PC-3 (cell line): ENCODE results near the gene SFT2D1. TPM values are rescaled to one million over a fixed set of nuclear protein-coding genes. Genes with fewer than 3 reads are reported as not detected.

Source experiments
- ATAC-seq: fragments of 200-7000 bp; cut with Tn5 transposase; 2 replicates; pipeline ENCODE4 v1.9.1; 2020; ENCODE audit warnings: mild to moderate bottlenecking, moderate library complexity
- BruUV-seq: library from RNA; stranded (reverse); fragments of 400-500 nt; replicated peaks from 2 replicates; lab custom pipeline; 2021; lab: Mats Ljungman, UMichigan
- CTCF ChIA-PET: fragments of 300-600 bp; sonication (Branson Sonifier 250); formaldehyde crosslinking; loops from one replicate; lab custom pipeline; 2022; ENCODE audit warnings: antibody characterized with exemption; lab: Charles Lee
- POLR2A ChIA-PET: fragments of 300-600 bp; sonication (Branson Sonifier 250); formaldehyde crosslinking; loops from one replicate; lab custom pipeline; 2022; ENCODE audit warnings: antibody characterized with exemption; ENCODE audit not compliant: unreplicated experiment; lab: Charles Lee
- DNase-seq: peaks from one replicate; pipeline ENCODE4 v3.0.0-alpha.2; 2015
- H2AFZ ChIP-seq: fragments of 300-600 bp; sonication (generic); 2 replicates; pipeline ENCODE4 v1.6.0; 2016; ENCODE audit warnings: antibody characterized with exemption, low read length
- H3F3A ChIP-seq: fragments of 300-600 bp; sonication (generic); one replicate; pipeline ENCODE4 v1.6.0; 2017; ENCODE audit warnings: antibody characterized with exemption, low read length, control low read depth, mild to moderate bottlenecking; ENCODE audit not compliant: unreplicated experiment
- H3K27ac ChIP-seq: fragments of 300-600 bp; sonication (generic); 2 replicates; pipeline ENCODE4 v1.5.1; 2016; ENCODE audit warnings: mild to moderate bottlenecking, low read length
- H3K27me3 ChIP-seq: fragments of 300-600 bp; sonication (generic); 2 replicates; pipeline ENCODE4 v1.6.1; 2016; ENCODE audit warnings: low read length, mixed read lengths
- H3K36me3 ChIP-seq: fragments of 300-600 bp; sonication (generic); 2 replicates; pipeline ENCODE4 v1.6.1; 2016; ENCODE audit warnings: low read depth, mixed run types, low read length, mixed read lengths
- H3K4me1 ChIP-seq: fragments of 300-600 bp; sonication (generic); 2 replicates; pipeline ENCODE4 v1.5.1; 2016; ENCODE audit warnings: low read length; ENCODE audit not compliant: insufficient read depth
- H3K4me2 ChIP-seq: fragments of 300-600 bp; sonication (generic); 2 replicates; pipeline ENCODE4 v1.6.0; 2016; ENCODE audit warnings: low read length
- H3K4me3 ChIP-seq: fragments of 300-600 bp; sonication (generic); 2 replicates; pipeline ENCODE4 v1.5.1; 2016; ENCODE audit warnings: mild to moderate bottlenecking, low read length, mixed read lengths
- H3K79me2 ChIP-seq: fragments of 300-600 bp; sonication (generic); 2 replicates; pipeline ENCODE4 v1.6.1; 2017; ENCODE audit warnings: low read length, mixed read lengths
- H3K9ac ChIP-seq: fragments of 300-600 bp; sonication (generic); 2 replicates; pipeline ENCODE4 v1.6.0; 2016; ENCODE audit warnings: mild to moderate bottlenecking, low read length
- H3K9me2 ChIP-seq: fragments of 300-600 bp; sonication (generic); replicated peaks from 2 replicates; pipeline ENCODE4 v1.6.1; 2016; ENCODE audit warnings: mixed run types, low read length, mixed read lengths
- H3K9me3 ChIP-seq: fragments of 300-600 bp; sonication (generic); 2 replicates; pipeline ENCODE4 v1.6.1; 2016; ENCODE audit warnings: low read length, mixed read lengths
- H4K20me1 ChIP-seq: fragments of 300-600 bp; sonication (generic); 2 replicates; pipeline ENCODE4 v1.6.1; 2016; ENCODE audit warnings: low read length, mixed read lengths
- EZH2 ChIP-seq: fragments of 300-600 bp; sonication (generic); IDR thresholded peaks from one replicate; pipeline ENCODE4 v1.6.1; 2017; ENCODE audit warnings: antibody characterized with exemption, mild to moderate bottlenecking, low read length; ENCODE audit not compliant: unreplicated experiment
- EZH2phosphoT487 ChIP-seq: fragments of 300-600 bp; sonication (generic); IDR thresholded peaks from 2 replicates; pipeline ENCODE4 v1.6.1; 2018; ENCODE audit warnings: mild to moderate bottlenecking, antibody characterized with exemption, low read length, borderline replicate concordance
- intact Hi-C: fragments of 100-400 bp; cut with micrococcal nuclease; formaldehyde crosslinking; loops from 2 replicates; pipeline ENCODE4 v1.9.0; 2023
- total RNA-seq: library from RNA; depleted of rRNA; stranded (reverse); fragments of >200 nt; gene quantifications from 2 replicates; pipeline ENCODE4 v1.2.3, GENCODE V29; 2014
- TF ChIP-seq, protein P1 (sequence below): fragments of 300-600 bp; sonication (generic); conservative IDR thresholded peaks from 2 replicates; pipeline ENCODE4 v1.5.1; 2017; ENCODE audit warnings: antibody characterized with exemption, low read depth, mild to moderate bottlenecking, low read length

SFT2D1 gene
- total RNA-seq, 1 experiment from 2014 or later: 28.0 TPM

DNA sequence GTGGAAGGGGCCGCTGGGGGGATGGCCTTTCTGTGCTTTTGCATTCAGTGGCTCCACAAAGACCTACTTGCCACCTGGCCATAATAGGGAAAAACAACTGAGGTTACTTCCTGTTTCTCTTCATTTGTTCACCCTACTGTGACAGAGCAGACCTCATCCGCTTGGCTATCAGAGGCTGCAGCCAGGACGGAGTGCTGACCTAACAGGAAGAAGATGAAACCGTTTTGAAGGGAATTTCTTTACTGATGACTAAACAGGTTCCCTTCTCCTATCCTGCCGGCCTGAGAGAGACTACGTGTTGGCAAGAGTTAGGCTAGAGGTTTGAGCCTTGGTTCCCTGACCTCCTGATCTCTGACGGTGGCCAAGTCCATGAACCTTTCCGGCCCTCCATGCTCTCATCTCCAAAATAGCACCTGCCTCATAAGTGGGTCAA lies 55.5 kb downstream of the SFT2D1 start:
- TF ChIP-seq EZH2phosphoT487 (no peak), EZH2 (no peak)
- TF ChIP-seq, protein P1, sequence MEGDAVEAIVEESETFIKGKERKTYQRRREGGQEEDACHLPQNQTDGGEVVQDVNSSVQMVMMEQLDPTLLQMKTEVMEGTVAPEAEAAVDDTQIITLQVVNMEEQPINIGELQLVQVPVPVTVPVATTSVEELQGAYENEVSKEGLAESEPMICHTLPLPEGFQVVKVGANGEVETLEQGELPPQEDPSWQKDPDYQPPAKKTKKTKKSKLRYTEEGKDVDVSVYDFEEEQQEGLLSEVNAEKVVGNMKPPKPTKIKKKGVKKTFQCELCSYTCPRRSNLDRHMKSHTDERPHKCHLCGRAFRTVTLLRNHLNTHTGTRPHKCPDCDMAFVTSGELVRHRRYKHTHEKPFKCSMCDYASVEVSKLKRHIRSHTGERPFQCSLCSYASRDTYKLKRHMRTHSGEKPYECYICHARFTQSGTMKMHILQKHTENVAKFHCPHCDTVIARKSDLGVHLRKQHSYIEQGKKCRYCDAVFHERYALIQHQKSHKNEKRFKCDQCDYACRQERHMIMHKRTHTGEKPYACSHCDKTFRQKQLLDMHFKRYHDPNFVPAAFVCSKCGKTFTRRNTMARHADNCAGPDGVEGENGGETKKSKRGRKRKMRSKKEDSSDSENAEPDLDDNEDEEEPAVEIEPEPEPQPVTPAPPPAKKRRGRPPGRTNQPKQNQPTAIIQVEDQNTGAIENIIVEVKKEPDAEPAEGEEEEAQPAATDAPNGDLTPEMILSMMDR: no peak
- Histone ChIP-seq H3F3A (no peaks in the 10 kb centered on the region), H3K4me2 (no peak overlapping the region), H3K4me3 (no peak overlapping the region), H3K4me1 (no peaks in the 10 kb centered on the region), H3K36me3 (no peaks in the 10 kb centered on the region), H3K27ac (no peak overlapping the region), H3K27me3 (peaks cover 28% of the 10 kb centered on the region), H4K20me1 (no peaks in the 10 kb centered on the region), H3K9me3 (no peaks in the 10 kb centered on the region), H2AFZ (no peak overlapping the region), H3K9ac (no peak overlapping the region), H3K9me2 (no peaks in the 10 kb centered on the region), H3K79me2 (no peaks in the 10 kb centered on the region)
- ATAC-seq (no peak), DNase-seq (no peak)
- intact Hi-C loops: no loop called here
- CTCF ChIA-PET: no interaction called here
- POLR2A ChIA-PET: no interaction called here
- BruUV-seq: no TSS peak

DNA sequence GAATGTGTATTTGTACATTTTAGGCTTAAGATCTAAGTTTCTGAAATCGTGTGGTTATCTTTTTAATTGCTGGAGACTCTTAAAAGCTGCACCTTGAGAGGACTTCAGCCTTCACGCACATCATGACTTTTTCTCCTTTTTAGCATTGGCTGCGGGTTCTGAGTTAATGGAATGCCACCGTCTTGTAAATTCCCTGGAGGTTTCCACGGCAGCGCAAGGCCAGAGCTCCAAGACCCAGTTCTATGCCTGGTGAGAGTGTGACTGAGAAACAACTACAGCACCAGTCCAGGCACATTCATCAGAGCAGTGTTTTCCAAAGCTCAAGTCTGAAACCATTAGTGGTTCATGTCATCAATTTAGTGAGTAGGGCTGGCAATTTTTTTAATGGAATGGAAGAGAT lies 57.1 kb downstream of the SFT2D1 start:
- no peaks in the 10 kb centered on the region for H3K36me3 ChIP-seq
- no peak overlapping the region for H3K27ac ChIP-seq
- BruUV-seq: no TSS peak
- intact Hi-C loops: no loop called here
- H3K27me3 ChIP-seq: peaks cover 26% of the 10 kb centered on the region
- DNase-seq (no peak), ATAC-seq (no peak)
- CTCF ChIA-PET: no interaction called here
- H3K4me2 ChIP-seq: no peak overlapping the region
- no peaks in the 10 kb centered on the region for H3K4me1 ChIP-seq
- POLR2A ChIA-PET: no interaction called here
- no peaks in the 10 kb centered on the region for H3F3A ChIP-seq
- TF ChIP-seq EZH2phosphoT487: no peak
- TF ChIP-seq EZH2: no peak
- TF ChIP-seq, protein P1: no peak
- H3K9ac ChIP-seq: no peak overlapping the region
- H3K9me3 ChIP-seq: no peaks in the 10 kb centered on the region
- no peaks in the 10 kb centered on the region for H4K20me1 ChIP-seq
- H3K4me3 ChIP-seq: no peak overlapping the region
- no peaks in the 10 kb centered on the region for H3K9me2 ChIP-seq
- H2AFZ ChIP-seq: no peak overlapping the region
- no peaks in the 10 kb centered on the region for H3K79me2 ChIP-seq

DNA sequence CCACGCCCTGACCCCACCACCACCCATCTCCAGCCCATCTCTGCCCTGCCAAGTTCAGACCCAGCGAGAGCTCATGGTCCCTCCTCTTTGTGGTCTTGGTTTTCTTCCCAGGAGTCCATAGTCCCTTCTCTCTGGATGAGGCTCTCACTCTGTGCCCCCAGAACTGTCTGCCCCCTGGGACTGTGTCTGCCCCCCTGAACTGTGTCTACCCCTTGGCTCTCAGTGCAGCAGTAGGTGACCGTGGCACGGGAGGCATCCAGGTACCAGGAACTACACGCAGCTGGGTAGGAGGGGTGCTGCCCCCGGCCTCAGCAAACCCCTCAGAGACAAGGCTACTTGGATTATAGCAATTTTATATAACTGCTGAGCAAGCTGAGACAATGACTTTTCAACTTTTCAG lies 57.7 kb downstream of the SFT2D1 start:
- ChIA-PET POLR2A (no interaction called here), CTCF (no interaction called here)
- ATAC-seq: no peak
- DNase-seq: no peak
- Histone ChIP-seq H3K9me3 (no peaks in the 10 kb centered on the region), H3K79me2 (no peaks in the 10 kb centered on the region), H3K27me3 (peaks cover 26% of the 10 kb centered on the region), H3K4me1 (no peaks in the 10 kb centered on the region), H2AFZ (no peak overlapping the region), H3K4me2 (no peak overlapping the region), H3K4me3 (no peak overlapping the region), H3K36me3 (no peaks in the 10 kb centered on the region), H3K9me2 (no peaks in the 10 kb centered on the region), H3F3A (no peaks in the 10 kb centered on the region), H3K27ac (no peak overlapping the region), H3K9ac (no peak overlapping the region), H4K20me1 (no peaks in the 10 kb centered on the region)
- TF ChIP-seq EZH2: no peak
- TF ChIP-seq EZH2phosphoT487: no peak
- TF ChIP-seq, protein P1: no peak
- no TSS peak for BruUV-seq
- intact Hi-C loops: no loop called here
